GM12874 (cell line): Measurements from ENCODE around the gene NACAD.

ENCODE experiments used
- CTCF ChIP-seq: IDR thresholded peaks from 2 replicates; pipeline ENCODE4 v1.5.1; 2011; ENCODE audit warnings: low read depth, mild to moderate bottlenecking, control low read depth, low read length, moderate library complexity; ENCODE audit not compliant: insufficient read depth

Gene NACAD

GRCh38 chr7:45111298-45112223 is 22.8 kb upstream of the NACAD start, which contains the start of gene TBRG4:
Gene TBRG4, minus strand, starts transcription at chr7:45111697. Its CDS starts 2,460 bp downstream, at chr7:45109237.
- 0 out of 2 replicates have a peak, but pooled peaks have one; percentile 27 for TF ChIP-seq CTCF

GRCh38 chr7:45108863-45109262 is 20.1 kb upstream of the NACAD start:
- no peak for TF ChIP-seq CTCF

GRCh38 chr7:45107356-45107755 is 18.6 kb upstream of the NACAD start:
- TF ChIP-seq CTCF: no peak

- TF ChIP-seq CTCF: no peak
These were observed 18.1 kb upstream of the NACAD start for GRCh38 chr7:45106820-45107219.

- no peak for TF ChIP-seq CTCF
These were observed 16.9 kb upstream of the NACAD start for GRCh38 chr7:45105588-45106188.

GRCh38 chr7:45104844-45105587 is 16.2 kb upstream of the NACAD start:
- TF ChIP-seq CTCF: no peak
